Measurements from ENCODE around the gene PTF1A.
"Not testable (repeated sequence)": the region's sequence is repeated elsewhere in the genome, so short reads cannot be mapped to it uniquely, and the experiment has no call there.

Gene PTF1A

GRCh38 chr10:23203369-23204325 lies 11.5 kb downstream of the PTF1A start:
- DNase-seq = no peak

- DNase-seq = no peak
Observed at GRCh38 chr10:23204773-23205172, 12.7 kb downstream of the PTF1A start.

- no peak for DNase-seq
Observed at GRCh38 chr10:23205972-23206642, 14.0 kb downstream of the PTF1A start.

GRCh38 chr10:23217471-23217870 lies 25.4 kb downstream of the PTF1A start:
- DNase-seq = no peak

- no peak for DNase-seq
Observed at GRCh38 chr10:23230582-23230981, 38.5 kb downstream of the PTF1A start.

- DNase-seq = no peak
Observed at GRCh38 chr10:23238015-23238414, 45.9 kb downstream of the PTF1A start.

GRCh38 chr10:23241779-23242178 lies 49.7 kb downstream of the PTF1A start:
- DNase-seq = not testable (repeated sequence)

Measured in nucleus accumbens (tissue), 56 donors.